Cardiac muscle cell (in vitro differentiated cells and primary cell): ENCODE data around the gene KREMEN1. TPM values are rescaled to one million over a fixed set of nuclear protein-coding genes. Genes with fewer than 3 reads are reported as not detected.

Source experiments
- DNase-seq, 2 donors: peaks; one replicate each; pipeline versions ENCODE4 v3.0.0 to v3.0.0-alpha.2; 2010 to 2017; ENCODE audit warnings: low read depth in 1 of 2, low spot score in 1 of 2
- H3K27ac ChIP-seq: fragments of 200-600 bp; sonication (generic); 2 replicates; pipeline ENCODE4 v1.5.1; 2016
- H3K27me3 ChIP-seq: fragments of 200-600 bp; sonication (generic); 2 replicates; pipeline ENCODE4 v1.6.0; 2016; ENCODE audit warnings: control low read depth
- H3K36me3 ChIP-seq: fragments of 200-600 bp; sonication (generic); 2 replicates; pipeline ENCODE4 v1.5.1; 2016; ENCODE audit warnings: control low read depth
- H3K4me1 ChIP-seq: fragments of 200-600 bp; sonication (generic); 2 replicates; pipeline ENCODE4 v1.8.1; 2017; ENCODE audit warnings: low read depth, mild to moderate bottlenecking, mixed run types
- H3K4me3 ChIP-seq: fragments of 200-600 bp; sonication (generic); 2 replicates; pipeline ENCODE4 v1.5.1; 2016; ENCODE audit warnings: mild to moderate bottlenecking
- H3K9me3 ChIP-seq: fragments of 200-600 bp; sonication (generic); 2 replicates; pipeline ENCODE4 v1.5.1; 2017; ENCODE audit warnings: low read depth, mild to moderate bottlenecking, control low read depth
- CTCF ChIP-seq: IDR thresholded peaks from 2 replicates; pipeline ENCODE4 v1.5.1; 2012; ENCODE audit warnings: low read depth, mild to moderate bottlenecking, low read length
- polyA plus RNA-seq: library from polyadenylated mRNA; unstranded; fragments of >200 nt; fragmentation: Nextera tagmentation; extraction: Ambion mirVana; gene quantifications from 2 replicates; pipeline ENCODE4 v1.2.1, GENCODE V29; 2016
- total RNA-seq: library from RNA; depleted of rRNA; stranded (reverse); fragments of >200 nt; gene quantifications from 2 replicates; pipeline ENCODE4 v1.2.3, GENCODE V29; 2016

KREMEN1 gene
- total and polyA plus RNA-seq, 2 experiments from 2014 or later, result 18.0 to 20.3 TPM

GRCh38 chr22:29213493-29213892 is 140.7 kb downstream of the KREMEN1 start:
- Histone ChIP-seq H3K4me1 (no peaks in the 10 kb centered on the region), H3K27ac (no peak overlapping the region), H3K36me3 (no peaks in the 10 kb centered on the region), H3K9me3 (no peaks in the 10 kb centered on the region), H3K4me3 (no peak overlapping the region), H3K27me3 (no peaks in the 10 kb centered on the region)
- TF ChIP-seq CTCF, result no peak
- DNase-seq, result no peak

- no peaks in the 10 kb centered on the region for H3K9me3 ChIP-seq
- TF ChIP-seq CTCF, result no peak
- no peak overlapping the region for H3K4me3 ChIP-seq
- no peaks in the 10 kb centered on the region for H3K4me1 ChIP-seq
- no peaks in the 10 kb centered on the region for H3K36me3 ChIP-seq
- H3K27me3 ChIP-seq, result no peaks in the 10 kb centered on the region
- H3K27ac ChIP-seq, result no peak overlapping the region
- DNase-seq, result no peak
Observed at GRCh38 chr22:29214232-29214631, 141.4 kb downstream of the KREMEN1 start.

- TF ChIP-seq CTCF, result no peak
- Histone ChIP-seq H3K27ac (no peak overlapping the region), H3K36me3 (no peaks in the 10 kb centered on the region), H3K4me3 (no peak overlapping the region), H3K27me3 (no peaks in the 10 kb centered on the region), H3K9me3 (no peaks in the 10 kb centered on the region), H3K4me1 (no peaks in the 10 kb centered on the region)
- DNase-seq, result no peak
Observed at GRCh38 chr22:29215012-29215860, 142.4 kb downstream of the KREMEN1 start.

- DNase-seq, result no peak
- no peaks in the 10 kb centered on the region for H3K27me3 ChIP-seq
- TF ChIP-seq CTCF, result no peak
- no peak overlapping the region for H3K27ac ChIP-seq
- H3K4me3 ChIP-seq, result no peak overlapping the region
- no peaks in the 10 kb centered on the region for H3K9me3 ChIP-seq
- no peaks in the 10 kb centered on the region for H3K36me3 ChIP-seq
- no peaks in the 10 kb centered on the region for H3K4me1 ChIP-seq
Observed at GRCh38 chr22:29216011-29216872, 143.4 kb downstream of the KREMEN1 start.

GRCh38 chr22:29216873-29217666 is 144.2 kb downstream of the KREMEN1 start:
- Histone ChIP-seq H3K36me3 (no peaks in the 10 kb centered on the region), H3K4me1 (no peaks in the 10 kb centered on the region), H3K27me3 (no peaks in the 10 kb centered on the region), H3K9me3 (no peaks in the 10 kb centered on the region), H3K4me3 (no peak overlapping the region), H3K27ac (no peak overlapping the region)
- peak in 1 of 2 donors; percentile 74 for DNase-seq
- TF ChIP-seq CTCF, result no peak
